ENCODE data around the gene CENPV.
"Not testable (repeated sequence)": the region's sequence is repeated elsewhere in the genome, so short reads cannot be mapped to it uniquely, and the experiment has no call there.

The CENPV gene

DNA sequence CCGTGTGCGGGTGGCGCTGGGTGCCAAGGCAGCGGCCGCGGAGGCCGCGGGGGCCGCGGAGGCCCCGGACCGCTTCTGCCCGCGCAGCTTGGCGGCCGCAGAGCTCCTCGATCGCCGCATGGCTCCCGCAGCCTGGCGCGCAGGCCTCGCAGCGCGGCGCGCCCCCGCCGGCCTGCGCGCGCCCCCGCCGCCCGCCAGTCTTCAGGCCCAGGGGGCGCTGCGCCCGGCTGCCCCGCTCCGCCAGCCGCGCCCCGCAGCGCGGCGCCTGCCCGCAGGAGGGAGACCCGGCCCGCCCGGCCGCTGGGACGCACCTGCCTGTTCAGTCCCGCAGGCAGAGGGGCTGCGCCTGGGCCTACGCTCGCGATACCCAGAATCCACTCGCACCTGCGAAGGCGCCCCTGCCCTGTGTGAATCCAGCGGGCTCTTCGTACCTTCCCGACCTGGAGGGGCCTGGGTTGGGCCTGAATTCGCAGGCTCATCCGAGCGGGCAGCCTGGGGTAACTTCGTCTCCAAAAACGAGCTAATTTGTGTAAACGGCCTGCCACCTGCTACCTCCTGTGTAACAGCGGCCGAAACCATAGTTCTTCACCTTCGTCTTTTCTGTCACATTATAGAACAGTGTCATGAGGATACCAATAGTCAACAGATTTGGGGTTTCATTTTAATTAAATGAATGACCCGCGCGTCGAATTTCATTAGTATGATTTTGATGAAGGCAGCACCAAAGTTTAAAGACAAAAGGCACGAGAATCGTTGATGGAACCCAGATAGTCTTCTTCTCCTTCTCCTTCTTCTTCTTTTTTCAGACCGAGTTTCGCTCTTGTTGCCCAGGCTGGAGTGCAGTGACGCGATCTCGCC, at the start of gene CENPV:
CENPV (minus strand) TSS at position 153 of the 858 bp plus-strand sequence; CDS start at position 120, 33 bp downstream.
- peak; percentile 41 for DNase-seq

DNA sequence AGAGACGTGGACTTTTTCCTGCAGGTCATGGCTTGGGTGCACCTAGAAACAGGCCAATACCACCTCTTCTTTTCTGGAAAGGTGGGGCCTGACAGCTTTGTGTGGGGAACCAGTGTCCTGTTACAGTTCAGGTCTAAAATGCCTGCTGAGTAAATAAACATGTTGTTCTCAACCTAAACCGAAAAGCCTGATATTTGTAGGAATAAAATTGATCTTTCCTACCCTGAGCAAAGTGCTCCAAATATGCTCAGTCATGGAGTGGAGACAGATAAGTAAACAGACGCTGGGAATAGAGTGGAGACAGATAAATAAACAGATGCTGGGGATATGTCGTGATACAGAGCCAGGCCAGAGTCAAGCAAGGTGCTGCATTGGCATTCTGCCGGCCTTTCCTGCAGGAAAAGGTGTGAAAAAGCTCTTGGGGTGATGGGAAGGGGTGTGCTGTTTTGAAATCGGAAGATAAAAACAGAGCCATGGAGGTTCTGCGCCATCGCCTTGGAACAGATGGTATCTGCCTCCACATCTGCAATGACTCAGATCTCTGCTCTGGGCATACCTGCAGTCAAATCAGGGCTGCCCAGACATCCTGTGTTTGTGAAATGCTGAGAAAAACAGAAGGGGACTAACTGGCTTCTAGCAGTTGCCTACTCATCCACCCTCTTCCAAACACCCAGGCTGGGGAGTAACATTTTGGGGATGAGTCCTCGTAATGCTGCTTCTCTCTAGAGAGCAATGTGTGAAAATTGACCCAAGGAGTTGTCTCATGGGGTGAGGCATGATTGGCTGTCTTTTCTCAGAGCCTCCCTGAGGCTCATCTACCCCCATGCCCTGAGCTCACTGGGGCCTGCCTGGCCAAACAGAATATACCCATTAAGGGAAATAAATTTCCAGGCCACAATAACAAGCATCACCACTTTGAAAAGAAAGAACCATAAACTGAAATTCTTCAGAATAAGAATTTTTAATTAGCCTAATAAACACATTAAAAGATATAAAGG, 45.3 kb upstream of the CENPV start:
- no peak for DNase-seq

DNA sequence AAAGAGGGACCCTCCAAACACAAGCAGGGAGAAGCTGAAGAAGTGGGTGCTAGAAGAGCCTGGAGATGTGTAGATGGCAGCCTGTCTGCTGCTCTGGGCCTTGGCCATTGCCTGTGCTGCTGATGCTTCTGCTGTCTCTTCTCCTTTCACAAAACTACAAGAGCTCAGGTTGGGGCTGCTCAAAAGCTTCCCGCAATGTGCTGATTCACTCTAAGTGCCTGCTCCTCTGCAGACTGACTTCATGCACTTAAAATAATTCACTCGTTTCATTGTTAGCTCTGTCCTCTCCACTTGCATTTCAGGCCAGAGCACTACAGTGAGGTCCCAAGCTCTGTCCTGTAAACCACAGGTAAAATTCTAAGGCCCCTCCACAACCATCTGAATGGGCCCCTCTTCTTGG, 43.4 kb upstream of the CENPV start:
- DNase-seq = not testable (repeated sequence)

DNA sequence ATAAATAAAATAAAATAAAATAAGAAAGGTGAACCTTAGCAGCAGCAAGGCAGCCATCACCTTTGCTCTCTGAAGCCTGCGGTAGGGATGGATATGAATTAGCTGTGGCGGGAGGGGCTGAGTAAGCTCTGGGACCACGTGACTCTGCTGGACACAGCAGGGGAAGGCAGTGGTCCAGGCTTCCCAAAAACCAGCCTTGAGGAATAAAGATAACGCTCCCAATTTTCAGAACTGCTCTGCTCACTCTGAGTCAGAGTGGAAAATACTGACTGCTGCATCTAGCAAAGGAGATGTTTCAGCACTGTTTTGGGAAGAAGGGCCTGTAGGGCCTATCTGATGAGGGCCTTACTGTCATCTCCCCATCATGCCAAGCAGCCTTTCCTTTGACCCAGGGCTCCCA, 42.6 kb upstream of the CENPV start:
- not testable (repeated sequence) for DNase-seq

DNA sequence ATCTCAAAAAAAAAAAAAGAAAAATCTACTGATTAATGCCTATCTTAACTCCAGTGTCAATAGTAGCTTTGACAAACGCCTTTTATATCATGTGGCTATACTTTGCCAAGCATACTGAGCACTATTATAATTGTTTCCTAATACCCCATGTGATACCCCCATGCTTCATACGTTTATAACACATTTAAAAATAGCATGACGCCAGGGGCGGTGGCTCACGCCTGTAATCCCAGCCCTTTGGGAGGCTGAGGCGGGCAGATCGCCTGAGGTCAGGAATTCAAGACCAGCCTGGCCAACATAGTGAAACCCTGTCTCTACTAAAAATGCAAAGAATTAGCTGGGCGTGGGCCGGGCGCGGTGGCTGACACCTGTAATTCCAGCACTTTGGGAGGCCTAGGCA, 39.2 kb upstream of the CENPV start:
- DNase-seq = not testable (repeated sequence)

DNA sequence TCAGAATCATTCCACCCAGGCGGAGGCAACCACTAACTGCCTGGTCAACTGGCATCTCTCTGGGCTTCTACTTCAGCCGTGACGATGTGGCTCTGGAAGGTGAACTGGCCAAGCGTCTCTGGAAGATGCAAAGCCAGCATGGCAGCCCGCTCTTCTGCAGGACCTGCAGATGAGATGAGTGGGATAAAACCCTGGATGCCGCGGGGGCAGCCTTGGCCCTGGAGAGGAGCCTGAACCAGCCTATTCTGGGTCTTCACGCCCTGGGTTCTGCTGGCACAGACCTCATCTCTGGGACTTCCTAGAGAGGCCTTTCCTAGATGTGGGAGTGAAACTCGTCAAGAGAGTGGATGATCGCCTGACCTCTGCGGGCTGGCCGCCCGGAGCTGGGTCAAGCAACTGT, 38.2 kb upstream of the CENPV start:
- DNase-seq = no peak

DNA sequence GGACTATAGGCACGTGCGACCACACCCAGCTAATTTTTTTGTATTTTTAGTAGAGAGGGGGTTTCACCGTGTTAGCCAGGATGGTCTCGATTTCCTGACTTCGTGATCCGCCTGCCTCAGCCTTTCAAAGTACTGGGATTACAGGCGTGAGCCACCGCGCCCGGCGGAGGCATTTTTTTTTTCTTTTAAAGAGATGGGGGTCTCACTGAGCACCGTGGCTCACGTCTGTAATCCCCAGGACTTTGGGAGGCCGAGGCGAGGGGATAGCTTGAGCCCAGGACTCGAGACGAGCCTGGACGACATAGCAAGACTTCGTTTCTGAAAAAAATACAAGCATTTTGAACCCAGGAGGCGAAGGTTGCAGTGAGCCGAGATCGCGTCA, 32.8 kb upstream of the CENPV start:
- DNase-seq = not testable (repeated sequence)

DNA sequence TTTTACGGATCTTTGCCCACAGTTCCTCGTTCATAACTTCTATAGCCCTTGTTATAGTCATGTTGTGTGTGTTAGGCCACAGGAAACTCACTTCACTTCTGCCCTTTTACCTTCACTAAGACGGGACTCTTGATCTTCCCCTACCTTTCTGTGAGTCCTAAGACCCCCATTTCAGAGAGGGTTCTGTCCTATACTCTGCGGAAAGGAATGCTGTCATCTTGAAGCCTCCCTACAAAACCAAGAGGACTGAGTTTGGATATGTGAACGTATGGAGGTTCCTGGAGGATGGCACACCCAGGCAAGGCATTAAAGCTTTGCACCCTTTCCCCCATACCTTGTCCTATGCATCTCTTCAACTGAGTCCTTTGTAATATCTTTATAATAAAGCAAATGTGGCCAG, 31.3 kb upstream of the CENPV start:
- no peak for DNase-seq

DNA sequence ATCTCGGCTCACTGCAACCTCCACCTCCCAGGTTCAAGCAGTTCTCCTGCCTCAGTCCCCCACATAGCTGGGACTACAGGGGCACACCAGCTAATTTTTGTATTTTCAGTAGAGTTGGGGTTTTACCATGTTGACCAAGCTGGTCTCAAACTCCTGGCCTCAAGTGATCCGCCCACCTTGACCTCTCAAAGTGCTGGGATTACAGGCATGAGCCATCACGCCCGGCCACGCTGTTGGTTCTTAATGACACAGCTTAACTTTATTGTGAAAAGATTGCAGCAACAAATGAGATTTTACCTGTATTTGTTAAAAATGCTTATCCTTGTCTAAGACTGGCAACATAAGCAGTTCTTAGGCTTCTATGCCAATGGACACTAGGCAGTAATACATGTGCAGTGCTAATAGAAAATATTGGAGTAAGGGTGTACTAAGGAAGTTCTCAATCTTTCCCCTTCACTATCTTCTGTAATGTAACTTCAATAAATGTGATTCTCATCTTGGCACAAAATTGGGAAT, 30.6 kb upstream of the CENPV start:
- DNase-seq = no peak

DNA sequence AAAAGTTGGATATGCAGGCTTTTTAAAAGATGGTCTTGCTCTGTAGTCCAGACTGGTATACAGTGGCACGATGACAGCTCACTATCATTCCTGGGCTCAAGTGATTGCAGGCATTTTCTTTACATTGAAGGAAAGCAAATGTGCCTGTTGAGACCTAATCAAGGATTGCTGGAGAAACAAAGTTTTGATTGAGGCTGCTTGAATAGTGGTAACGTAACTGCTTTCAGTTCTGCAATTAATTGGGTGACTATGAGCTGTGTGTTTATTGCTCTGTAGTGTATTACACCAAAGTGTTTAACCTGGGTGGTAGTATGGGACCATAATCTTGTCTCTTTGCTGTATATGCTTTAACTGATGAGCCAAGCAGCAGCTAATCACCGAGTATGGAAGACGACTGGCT, 29.9 kb upstream of the CENPV start:
- DNase-seq = no peak

DNA sequence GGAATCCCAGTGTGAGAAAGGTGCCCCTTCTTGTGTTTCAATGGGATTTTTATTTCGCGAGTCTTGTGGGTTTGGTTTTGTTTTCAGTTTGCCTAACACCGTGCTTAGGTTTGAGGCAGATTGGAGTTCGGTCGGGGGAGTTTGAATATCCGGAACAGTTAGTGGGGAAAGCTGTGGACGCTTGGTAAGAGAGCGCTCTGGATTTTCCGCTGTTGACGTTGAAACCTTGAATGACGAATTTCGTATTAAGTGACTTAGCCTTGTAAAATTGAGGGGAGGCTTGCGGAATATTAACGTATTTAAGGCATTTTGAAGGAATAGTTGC, 28.2 kb upstream of the CENPV start:
- peak; percentile 55 for DNase-seq

DNA sequence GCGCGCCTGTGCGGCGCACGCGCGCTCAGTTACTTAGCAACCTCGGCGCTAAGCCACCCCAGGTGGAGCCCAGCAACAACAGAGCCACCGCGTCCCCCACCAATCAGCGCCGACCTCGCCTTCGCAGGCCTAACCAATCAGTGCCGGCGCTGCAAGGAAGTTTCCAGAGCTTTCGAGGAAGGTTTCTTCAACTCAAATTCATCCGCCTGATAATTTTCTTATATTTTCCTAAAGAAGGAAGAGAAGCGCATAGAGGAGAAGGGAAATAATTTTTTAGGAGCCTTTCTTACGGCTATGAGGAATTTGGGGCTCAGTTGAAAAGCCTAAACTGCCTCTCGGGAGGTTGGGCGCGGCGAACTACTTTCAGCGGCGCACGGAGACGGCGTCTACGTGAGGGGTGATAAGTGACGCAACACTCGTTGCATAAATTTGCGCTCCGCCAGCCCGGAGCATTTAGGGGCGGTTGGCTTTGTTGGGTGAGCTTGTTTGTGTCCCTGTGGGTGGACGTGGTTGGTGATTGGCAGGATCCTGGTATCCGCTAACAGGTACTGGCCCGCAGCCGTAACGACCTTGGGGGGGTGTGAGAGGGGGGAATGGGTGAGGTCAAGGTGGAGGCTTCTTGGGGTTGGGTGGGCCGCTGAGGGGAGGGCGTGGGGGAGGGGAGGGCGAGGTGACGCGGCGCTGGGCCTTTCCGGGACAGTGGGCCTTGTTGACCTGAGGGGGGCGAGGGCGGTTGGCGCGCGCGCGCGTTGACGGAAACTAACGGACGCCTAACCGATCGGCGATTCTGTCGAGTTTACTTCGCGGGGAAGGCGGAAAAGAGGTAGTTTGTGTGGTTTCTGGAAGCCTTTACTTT, 27.6 kb upstream of the CENPV start, which contains the start of gene UBB:
UBB (plus strand) TSS at position 452 of the 856 bp plus-strand sequence. CDS start 817 bp downstream, outside the sequence.
- peak; percentile 95 for DNase-seq

DNA sequence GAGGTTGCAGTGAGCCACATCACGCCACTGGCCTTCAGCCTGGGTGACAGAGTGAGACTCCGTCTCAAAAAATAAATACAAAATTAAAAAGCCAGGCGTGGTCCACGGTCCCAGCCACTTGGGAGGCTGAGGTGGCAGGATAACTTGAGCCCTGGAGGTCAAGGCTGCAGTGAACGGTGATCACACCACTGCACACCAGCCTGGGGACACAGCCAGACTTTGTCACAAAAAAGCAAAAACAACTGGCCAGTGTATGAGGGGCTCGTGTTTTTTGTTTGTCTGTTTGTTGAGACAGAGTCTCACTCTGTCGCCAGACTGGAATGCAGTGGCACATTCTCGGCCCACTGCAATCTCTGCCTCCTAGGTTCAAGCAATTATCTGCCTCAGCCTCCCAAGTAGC, 26.4 kb upstream of the CENPV start:
- no peak for DNase-seq

DNA sequence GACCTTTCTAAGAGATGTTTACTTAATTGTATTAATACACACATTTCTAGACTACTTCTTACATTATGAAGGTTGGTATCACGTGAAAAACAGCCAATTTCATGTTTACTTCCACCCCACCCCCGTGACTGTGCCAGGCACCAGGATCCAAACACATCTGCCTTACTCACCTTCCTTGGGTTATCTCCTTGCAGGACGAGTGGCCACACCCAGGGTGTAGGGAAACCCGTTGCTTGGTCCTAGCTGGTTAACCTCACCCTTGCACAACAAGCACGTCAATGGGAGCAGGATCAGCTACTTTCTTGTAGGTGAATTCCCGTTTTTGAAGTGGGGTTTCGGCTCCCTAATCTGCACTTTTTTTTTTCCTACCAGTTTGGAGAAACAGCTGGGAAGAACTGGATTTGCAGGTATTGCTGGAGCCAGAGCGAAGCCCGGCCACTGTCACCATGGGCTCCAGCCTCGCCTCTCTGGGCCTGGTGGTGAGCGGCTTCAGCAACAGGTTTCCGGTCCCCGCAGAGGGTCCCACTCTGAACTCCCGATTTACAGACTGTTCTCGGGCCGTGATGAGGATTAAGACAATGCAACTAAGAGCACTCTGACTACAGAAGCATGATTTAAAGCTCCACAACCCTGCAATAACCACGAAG, 25.5 kb upstream of the CENPV start:
- no peak for DNase-seq

DNA sequence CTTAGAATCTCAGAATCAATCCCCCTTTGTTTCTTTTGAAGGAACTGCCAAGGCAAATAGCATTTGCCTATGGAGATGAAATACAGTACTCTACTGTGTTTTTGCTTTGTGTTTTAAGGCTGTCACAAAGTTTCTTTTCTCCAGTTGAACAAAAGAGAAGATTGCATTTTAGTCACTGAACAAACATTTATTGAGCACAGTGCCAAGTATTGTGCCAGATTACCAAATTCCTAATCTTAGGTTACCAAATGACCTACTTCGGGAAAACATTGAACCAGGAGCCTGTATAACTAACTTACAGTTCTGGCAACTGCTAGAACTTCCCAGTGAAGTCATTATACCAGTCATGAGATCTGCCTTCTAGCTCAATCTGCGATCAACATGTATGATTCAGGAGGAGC, 24.7 kb upstream of the CENPV start:
- DNase-seq = no peak

DNA sequence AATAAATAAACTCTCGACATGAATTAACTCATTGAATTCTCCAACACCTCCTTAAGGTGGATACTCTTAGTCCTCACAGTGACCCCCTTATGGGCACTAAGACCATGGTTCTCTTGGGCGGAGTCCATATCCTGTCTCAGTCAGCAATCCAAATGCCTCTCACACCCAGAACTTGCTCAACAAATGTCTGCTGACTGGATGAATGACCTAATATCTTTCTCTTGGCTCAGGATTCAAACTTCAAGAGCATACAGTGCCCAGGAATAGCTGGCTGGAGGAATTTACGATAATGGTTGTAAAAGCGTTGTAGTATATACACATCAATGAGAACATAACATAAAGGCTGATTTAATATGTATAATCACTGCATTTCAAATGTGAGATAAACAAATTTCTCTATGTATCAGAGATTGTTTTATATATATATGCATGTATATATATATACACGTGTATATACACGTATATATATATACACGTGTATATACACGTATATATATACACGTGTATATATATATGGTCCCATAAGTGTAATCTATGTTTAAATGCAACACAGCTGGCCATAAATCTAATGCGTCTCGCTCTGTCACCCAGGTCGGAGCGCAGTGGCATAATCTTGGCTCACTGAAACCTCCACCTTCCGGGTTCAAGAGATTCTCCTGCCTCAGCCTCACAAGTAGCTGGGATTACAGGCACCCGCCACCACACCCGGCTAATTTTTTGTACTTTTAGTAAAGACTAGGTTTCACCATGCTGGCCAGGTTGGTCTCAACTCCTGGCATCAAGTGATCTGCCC, 21.1 kb upstream of the CENPV start:
- DNase-seq = no peak

DNA sequence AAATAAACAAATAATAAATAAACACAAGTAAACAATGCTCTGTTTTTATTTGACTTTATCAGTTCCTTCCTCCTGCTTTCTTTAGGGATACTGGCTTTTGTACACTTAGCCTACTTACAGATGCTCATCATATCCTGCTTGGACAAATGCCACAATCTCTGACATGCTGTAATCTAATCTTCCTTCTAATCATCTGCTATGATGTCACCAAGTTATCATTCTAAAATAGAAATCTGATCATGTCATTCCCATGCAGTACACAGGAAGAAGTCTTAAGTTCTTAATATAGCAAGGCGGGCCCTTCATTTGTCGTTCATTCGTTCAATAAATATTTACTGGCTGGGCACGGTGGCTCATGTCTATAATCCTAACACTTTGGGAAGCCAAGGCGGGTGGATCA, 18.5 kb upstream of the CENPV start:
- DNase-seq = no peak

DNA sequence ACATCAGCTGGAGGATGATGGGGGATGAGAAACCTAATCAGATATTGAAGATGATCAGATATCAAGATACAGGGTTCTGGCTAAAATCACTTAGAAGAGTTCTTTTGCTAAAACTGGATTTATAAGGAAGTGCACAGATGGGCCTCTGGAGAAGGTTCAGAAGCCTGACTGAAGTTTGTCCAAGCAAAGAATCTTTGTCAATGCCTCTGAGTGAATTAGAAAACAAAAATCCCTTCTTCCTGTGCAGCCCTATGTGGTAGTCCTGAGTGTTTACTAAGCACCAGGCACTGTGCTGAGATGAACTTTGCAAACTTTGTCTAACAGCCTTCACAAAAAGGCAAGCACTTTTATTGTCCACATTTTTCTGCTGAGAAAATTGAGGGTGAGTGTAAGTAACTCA, 11.4 kb upstream of the CENPV start:
- DNase-seq = no peak

DNA sequence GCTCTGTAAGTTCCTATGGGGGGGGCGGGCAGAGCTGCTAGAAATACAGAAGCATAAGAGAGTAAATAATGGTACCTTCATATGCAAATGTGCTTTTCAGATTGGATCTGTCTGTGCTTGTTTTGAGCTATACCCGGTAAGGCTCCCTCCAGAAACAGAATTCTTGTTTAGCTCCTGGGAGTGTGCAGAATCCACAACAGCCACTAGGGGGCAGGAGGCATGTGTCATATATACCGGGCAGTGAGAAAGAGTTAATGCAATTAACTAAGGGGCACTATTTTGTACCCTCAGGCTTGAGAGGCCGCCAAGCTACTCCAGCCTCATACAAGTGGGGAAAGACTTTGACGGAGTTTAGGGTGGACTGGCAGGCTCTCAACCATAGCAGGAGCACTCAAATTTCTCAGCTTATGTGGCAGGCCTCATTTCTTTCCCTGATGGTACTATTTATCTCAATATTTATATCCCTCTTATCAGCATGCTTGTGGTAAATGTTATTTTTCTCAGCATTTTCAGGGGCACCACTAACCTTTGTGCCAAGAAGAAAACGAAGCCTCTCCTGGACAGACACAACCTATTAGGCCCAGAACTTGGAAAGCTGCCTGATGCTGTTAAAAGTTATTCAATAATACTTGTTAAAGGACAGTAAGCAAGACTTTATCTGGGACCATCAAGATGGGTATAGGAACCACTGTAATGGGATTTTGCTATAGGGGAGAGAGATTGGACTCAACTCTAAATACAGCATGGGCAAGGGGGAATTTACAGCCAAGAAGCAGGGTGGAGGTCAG, 10.7 kb upstream of the CENPV start:
- DNase-seq = peak; percentile 64

DNA sequence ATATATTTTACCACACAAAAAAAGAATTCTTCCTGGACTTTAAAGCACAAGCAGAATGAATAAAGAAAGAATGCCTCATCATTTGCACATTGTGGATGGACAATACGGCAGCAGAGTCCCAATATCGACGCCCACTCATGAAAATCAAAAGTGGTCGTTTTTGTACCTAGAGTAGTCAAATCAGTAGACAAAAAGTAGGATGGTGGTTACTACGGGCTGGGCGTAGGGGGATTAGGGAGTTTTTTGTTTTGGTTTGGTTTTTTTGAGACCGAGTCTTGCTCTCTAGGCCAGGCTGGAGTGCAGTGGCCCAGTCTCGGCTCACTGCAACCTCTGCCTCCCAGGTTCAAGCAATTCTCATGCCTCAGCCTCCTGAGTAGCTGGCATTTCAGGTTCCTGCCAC, 8.6 kb upstream of the CENPV start:
- DNase-seq = peak; percentile 22

Measured in stimulated activated naive CD4-positive, alpha-beta T cell treated with Interleukin-2 at 50 U/mL for 16 hours (primary cell).